ENCODE data around the gene MAP1LC3B.
"Not testable (repeated sequence)": the region's sequence is repeated elsewhere in the genome, so short reads cannot be mapped to it uniquely, and the experiment has no call there.

MAP1LC3B gene

DNA sequence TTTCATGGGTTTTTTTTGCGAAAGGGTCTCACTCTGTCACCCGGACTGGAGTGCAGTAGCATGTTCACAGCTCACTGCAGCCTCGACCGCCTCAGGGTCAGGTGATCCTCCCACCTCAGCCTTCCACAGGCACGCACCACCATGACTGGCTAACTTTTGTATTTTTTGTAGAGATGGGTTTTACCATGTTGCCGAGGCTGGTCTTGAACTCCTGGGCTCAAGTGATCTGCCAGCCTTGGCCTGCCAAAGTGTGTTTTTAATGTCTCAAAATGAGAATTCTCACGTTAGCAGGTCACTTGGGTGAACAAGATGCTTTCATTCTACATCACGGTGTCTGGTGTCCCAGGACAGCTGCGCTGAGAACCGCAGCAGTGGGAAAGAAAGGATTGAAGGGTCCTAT is 11.7 kb upstream of the MAP1LC3B start:
- Histone ChIP-seq H3K4me1 (ENCODE audit: control insufficient read depth, insufficient read depth, low read length, poor library complexity, severe bottlenecking) (peaks cover 31% of the 10 kb centered on the region), H3K9me3 (ENCODE audit: control insufficient read depth, low read length) (no peaks in the 10 kb centered on the region), H3K36me3 (ENCODE audit: control insufficient read depth, insufficient read depth, low read length) (no peaks in the 10 kb centered on the region), H3K4me3 (ENCODE audit: insufficient read depth, low read depth, low read length, poor library complexity, severe bottlenecking) (no peak overlapping the region), H3K27ac (ENCODE audit: insufficient read depth, low read length, poor library complexity, severe bottlenecking) (no peak overlapping the region), H3K27me3 (replicated peaks; ENCODE audit: control insufficient read depth, insufficient read depth, low read length, poor library complexity, severe bottlenecking) (no peaks in the 10 kb centered on the region)
- no peak for DNase-seq

DNA sequence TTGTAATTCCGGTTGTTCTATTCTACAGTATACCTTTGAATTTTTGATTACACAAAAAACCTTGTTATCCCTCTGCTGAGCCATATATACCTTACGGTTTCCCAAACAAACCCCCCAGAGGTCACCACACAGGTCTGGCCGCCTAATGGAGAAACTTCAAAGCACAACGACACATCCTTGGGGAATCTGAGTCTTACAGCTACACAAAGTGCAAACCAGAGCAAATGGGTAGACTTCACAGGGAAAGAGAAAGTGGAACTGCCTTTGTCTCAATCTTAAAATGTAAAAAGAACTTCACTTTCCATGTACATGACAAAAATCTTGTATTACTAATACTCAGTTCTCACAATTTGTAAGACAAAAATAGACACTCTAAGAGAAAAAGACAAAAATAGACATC is 11.3 kb upstream of the MAP1LC3B start:
- H3K27ac ChIP-seq (ENCODE audit: insufficient read depth, low read length, poor library complexity, severe bottlenecking), result no peak overlapping the region
- H3K36me3 ChIP-seq (ENCODE audit: control insufficient read depth, insufficient read depth, low read length), result no peaks in the 10 kb centered on the region
- H3K27me3 ChIP-seq (replicated peaks; ENCODE audit: control insufficient read depth, insufficient read depth, low read length, poor library complexity, severe bottlenecking), result no peaks in the 10 kb centered on the region
- H3K9me3 ChIP-seq (ENCODE audit: control insufficient read depth, low read length), result no peaks in the 10 kb centered on the region
- peaks cover 31% of the 10 kb centered on the region for H3K4me1 ChIP-seq (ENCODE audit: control insufficient read depth, insufficient read depth, low read length, poor library complexity, severe bottlenecking)
- no peak for DNase-seq
- H3K4me3 ChIP-seq (ENCODE audit: insufficient read depth, low read depth, low read length, poor library complexity, severe bottlenecking), result no peak overlapping the region

DNA sequence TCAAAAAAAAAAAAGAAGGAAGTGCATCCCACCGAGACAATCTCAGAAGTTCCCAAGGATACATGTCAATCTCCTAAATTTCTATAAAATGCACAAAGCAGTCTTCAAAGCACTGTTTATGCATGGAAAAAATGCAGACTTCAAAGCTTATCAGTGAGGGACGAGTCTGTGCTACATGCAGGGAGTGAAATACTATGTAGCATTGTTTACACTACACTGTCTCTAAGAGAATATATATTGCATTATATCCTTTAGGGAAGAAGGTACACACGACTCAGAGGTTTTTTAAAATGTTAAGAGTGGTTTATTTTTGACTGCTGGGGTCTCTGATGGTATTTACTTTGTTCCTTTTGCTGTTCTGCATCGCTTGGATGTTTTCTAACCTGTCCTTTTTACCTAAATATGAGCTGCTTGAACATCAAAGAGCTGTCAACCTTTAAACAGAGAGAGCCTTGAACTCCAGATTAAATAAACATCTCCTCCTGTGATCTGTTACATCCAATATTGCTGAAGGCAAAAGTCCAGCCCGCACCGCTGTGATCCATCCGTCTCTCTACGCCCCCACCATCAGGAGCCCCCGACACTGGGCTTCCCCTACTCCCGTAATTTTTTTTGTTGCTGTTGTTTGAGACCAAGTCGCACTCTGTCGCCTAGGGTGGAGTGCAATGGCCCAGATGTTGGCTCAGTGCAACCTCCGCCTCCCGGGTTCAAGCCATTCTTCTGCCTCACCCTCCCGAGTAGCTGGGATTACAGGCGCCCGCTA is 9.9 kb upstream of the MAP1LC3B start:
- DNase-seq, result no peak
- peaks cover 35% of the 10 kb centered on the region for H3K4me1 ChIP-seq (ENCODE audit: control insufficient read depth, insufficient read depth, low read length, poor library complexity, severe bottlenecking)
- peak overlapping the region; percentile 71 for H3K4me3 ChIP-seq (ENCODE audit: insufficient read depth, low read depth, low read length, poor library complexity, severe bottlenecking)
- H3K9me3 ChIP-seq (ENCODE audit: control insufficient read depth, low read length), result no peaks in the 10 kb centered on the region
- H3K36me3 ChIP-seq (ENCODE audit: control insufficient read depth, insufficient read depth, low read length), result no peaks in the 10 kb centered on the region
- H3K27ac ChIP-seq (ENCODE audit: insufficient read depth, low read length, poor library complexity, severe bottlenecking), result peak overlapping the region; percentile 78
- no peaks in the 10 kb centered on the region for H3K27me3 ChIP-seq (replicated peaks; ENCODE audit: control insufficient read depth, insufficient read depth, low read length, poor library complexity, severe bottlenecking)

DNA sequence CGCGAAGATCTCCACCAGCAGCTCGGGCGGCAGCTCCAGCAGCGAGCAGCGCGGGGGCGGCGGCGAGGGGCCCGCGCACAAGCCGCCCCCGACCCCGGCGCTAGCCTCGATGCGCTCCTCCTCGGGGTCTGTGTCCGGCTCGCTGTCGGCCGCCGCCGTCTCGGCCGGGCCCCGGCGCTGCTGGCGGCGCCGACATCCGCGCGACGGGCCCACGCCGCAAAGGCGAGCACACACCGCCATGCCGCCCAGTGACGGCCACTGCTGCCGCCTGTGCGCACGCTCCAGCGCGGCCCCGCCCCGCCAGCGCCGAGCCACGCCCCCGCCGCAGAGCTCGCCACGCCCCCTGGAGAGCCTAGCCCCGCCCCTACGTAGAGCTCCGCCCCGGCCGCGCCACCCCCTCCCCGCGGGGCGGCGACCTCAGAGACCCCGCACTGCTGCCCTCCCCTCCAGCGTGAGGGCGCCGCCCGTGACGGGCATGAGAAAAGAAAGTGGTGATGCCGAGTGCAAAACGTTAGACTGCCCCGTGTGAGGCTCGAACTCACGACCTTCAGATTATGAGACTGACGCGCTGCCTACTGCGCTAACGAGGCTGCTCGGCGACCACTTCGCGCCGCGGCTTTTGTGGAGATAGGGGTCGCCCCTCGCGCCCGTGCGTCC is 8.5 kb upstream of the MAP1LC3B start, which contains the start of gene FBXO31:
Gene FBXO31, minus strand, starts transcription at position 272 of the 657 bp plus-strand sequence. Its CDS starts 32 bp downstream, at position 240.
- no peaks in the 10 kb centered on the region for H3K36me3 ChIP-seq (ENCODE audit: control insufficient read depth, insufficient read depth, low read length)
- H3K4me1 ChIP-seq (ENCODE audit: control insufficient read depth, insufficient read depth, low read length, poor library complexity, severe bottlenecking), result peaks cover 42% of the 10 kb centered on the region
- peak within 1 kb of the TSS; percentile 76 for H3K4me3 ChIP-seq (ENCODE audit: insufficient read depth, low read depth, low read length, poor library complexity, severe bottlenecking)
- no peaks in the 10 kb centered on the region for H3K9me3 ChIP-seq (ENCODE audit: control insufficient read depth, low read length)
- H3K27ac ChIP-seq (ENCODE audit: insufficient read depth, low read length, poor library complexity, severe bottlenecking), result peak within 1 kb of the TSS; percentile 78
- DNase-seq, result peak; percentile 81 to 88 (median 83)
- H3K27me3 ChIP-seq (replicated peaks; ENCODE audit: control insufficient read depth, insufficient read depth, low read length, poor library complexity, severe bottlenecking), result no peaks in the 10 kb centered on the region

DNA sequence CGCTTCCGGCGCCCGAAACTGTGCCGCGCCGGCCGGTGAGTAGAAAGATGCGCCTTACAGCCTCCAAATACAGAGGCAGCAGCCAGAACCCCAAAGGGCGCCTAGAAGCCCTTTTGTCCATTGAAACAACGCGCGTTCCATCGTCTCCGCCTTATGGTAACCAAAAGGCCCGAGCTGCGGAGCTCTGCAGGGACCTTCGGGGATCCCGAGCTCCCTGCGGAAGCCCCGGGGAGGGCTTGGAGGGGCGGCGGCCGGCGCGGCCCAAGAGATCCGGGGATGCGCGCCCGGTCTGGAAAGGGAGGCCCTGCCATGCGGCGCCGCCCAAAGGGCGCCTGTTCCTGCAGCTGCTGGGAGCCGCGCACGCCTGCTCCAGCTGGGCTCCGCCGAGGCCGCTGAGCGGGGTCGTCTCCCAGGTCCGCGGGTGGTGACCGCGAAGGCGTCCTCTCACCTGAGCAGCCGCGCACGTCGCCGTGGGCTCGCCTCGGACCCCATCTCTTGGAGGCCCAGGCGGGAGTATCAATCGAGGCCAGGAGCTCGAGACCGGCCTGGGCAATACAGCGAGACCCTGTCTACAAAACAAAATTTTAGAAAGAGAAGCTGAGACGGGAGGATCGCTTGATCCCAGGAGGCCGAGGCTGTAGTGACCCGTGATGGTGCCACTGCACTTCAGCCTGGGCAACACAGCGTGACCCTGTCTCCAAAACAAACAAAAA is 7.8 kb upstream of the MAP1LC3B start:
- no peaks in the 10 kb centered on the region for H3K27me3 ChIP-seq (replicated peaks; ENCODE audit: control insufficient read depth, insufficient read depth, low read length, poor library complexity, severe bottlenecking)
- H3K9me3 ChIP-seq (ENCODE audit: control insufficient read depth, low read length), result no peaks in the 10 kb centered on the region
- peak overlapping the region; percentile 78 for H3K27ac ChIP-seq (ENCODE audit: insufficient read depth, low read length, poor library complexity, severe bottlenecking)
- no peak for DNase-seq
- H3K4me3 ChIP-seq (ENCODE audit: insufficient read depth, low read depth, low read length, poor library complexity, severe bottlenecking), result peak overlapping the region; percentile 76
- peaks cover 42% of the 10 kb centered on the region for H3K4me1 ChIP-seq (ENCODE audit: control insufficient read depth, insufficient read depth, low read length, poor library complexity, severe bottlenecking)
- no peaks in the 10 kb centered on the region for H3K36me3 ChIP-seq (ENCODE audit: control insufficient read depth, insufficient read depth, low read length)

DNA sequence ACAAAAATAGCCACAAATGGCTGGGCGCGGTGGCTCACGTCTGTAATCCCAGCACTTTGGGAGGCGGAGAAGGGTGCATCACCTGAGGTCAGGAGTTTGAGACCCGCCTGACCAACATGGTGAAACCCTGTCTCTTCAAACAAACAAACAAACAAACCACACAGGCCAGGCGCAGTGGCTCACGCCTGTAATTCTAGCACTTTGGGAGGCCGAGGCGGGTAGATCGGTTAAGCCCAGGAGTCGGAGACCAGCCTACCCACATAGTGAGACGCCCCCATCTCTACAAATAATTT is 7.3 kb upstream of the MAP1LC3B start:
- Histone ChIP-seq H3K27ac (ENCODE audit: insufficient read depth, low read length, poor library complexity, severe bottlenecking) (peak overlapping the region; percentile 78), H3K4me1 (ENCODE audit: control insufficient read depth, insufficient read depth, low read length, poor library complexity, severe bottlenecking) (peaks cover 42% of the 10 kb centered on the region)
- DNase-seq; H3K27me3 ChIP-seq (replicated peaks; ENCODE audit: control insufficient read depth, insufficient read depth, low read length, poor library complexity, severe bottlenecking); H3K9me3 ChIP-seq (ENCODE audit: control insufficient read depth, low read length); H3K4me3 ChIP-seq (ENCODE audit: insufficient read depth, low read depth, low read length, poor library complexity, severe bottlenecking); H3K36me3 ChIP-seq (ENCODE audit: control insufficient read depth, insufficient read depth, low read length): not testable (repeated sequence)

DNA sequence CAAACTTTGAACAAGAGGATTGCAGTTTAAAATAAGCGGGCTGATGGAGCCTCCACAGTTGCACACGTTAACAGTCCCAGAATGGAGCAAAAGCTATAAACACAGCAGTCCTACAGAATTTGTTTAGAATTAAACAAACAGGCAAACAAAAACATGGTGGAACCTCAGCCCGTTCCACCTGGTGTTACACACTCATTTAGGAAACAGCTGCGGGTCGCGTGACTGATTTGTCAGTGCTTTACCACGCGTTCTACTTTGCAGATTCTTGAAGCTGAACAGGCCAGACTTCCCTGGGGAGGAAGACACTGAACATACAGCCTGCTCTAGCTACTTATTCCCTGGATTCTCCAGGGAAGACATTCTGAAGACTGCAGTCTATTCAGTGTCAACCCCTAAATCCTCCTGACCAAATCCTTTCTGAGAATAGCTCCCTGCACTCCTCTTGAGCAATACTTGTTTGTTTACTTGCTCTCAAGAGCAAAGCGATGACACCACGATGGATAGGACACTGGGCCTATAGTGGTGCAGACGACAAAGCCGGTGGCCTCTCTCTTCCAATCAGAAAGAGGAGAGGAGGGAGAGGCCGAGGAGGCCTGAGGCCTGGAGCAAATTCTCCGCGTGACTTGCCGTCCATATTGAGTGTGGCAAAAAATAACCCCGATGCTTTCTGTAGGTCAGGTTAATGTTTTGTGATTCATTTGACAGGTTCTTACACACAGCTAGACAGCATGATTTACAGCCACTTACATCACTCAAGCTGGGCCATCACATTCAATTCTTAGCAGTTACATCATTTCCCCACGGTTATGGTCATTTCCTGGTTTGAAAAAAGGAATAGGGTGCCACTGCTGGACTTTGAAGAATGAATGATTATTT is 4.0 kb upstream of the MAP1LC3B start:
- H3K4me1 ChIP-seq (ENCODE audit: control insufficient read depth, insufficient read depth, low read length, poor library complexity, severe bottlenecking), result peaks cover 27% of the 10 kb centered on the region
- no peaks in the 10 kb centered on the region for H3K36me3 ChIP-seq (ENCODE audit: control insufficient read depth, insufficient read depth, low read length)
- peak; percentile 83 to 87 (median 86) for DNase-seq
- H3K4me3 ChIP-seq (ENCODE audit: insufficient read depth, low read depth, low read length, poor library complexity, severe bottlenecking), result peak overlapping the region; percentile 14
- H3K27me3 ChIP-seq (replicated peaks; ENCODE audit: control insufficient read depth, insufficient read depth, low read length, poor library complexity, severe bottlenecking), result no peaks in the 10 kb centered on the region
- peak overlapping the region; percentile 63 for H3K27ac ChIP-seq (ENCODE audit: insufficient read depth, low read length, poor library complexity, severe bottlenecking)
- no peaks in the 10 kb centered on the region for H3K9me3 ChIP-seq (ENCODE audit: control insufficient read depth, low read length)

DNA sequence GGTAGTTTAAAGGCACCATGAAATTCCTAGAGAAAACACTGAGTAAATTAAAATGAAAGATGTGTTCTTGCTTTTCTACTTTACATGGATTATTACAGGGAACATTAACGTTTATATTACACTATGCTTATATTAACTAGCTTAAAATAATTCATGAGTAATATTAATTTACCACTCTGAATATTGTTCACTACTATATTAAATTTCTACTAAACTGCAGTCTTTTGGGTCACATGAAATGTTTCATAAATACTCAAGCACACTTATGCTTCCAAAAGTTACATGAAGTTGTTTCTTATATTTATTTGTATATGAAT is 3.4 kb upstream of the MAP1LC3B start:
- H3K36me3 ChIP-seq (ENCODE audit: control insufficient read depth, insufficient read depth, low read length), result no peaks in the 10 kb centered on the region
- H3K27me3 ChIP-seq (replicated peaks; ENCODE audit: control insufficient read depth, insufficient read depth, low read length, poor library complexity, severe bottlenecking), result no peaks in the 10 kb centered on the region
- H3K4me3 ChIP-seq (ENCODE audit: insufficient read depth, low read depth, low read length, poor library complexity, severe bottlenecking), result peak overlapping the region; percentile 14
- no peaks in the 10 kb centered on the region for H3K9me3 ChIP-seq (ENCODE audit: control insufficient read depth, low read length)
- peak overlapping the region; percentile 63 for H3K27ac ChIP-seq (ENCODE audit: insufficient read depth, low read length, poor library complexity, severe bottlenecking)
- no peak for DNase-seq
- H3K4me1 ChIP-seq (ENCODE audit: control insufficient read depth, insufficient read depth, low read length, poor library complexity, severe bottlenecking), result peaks cover 33% of the 10 kb centered on the region

DNA sequence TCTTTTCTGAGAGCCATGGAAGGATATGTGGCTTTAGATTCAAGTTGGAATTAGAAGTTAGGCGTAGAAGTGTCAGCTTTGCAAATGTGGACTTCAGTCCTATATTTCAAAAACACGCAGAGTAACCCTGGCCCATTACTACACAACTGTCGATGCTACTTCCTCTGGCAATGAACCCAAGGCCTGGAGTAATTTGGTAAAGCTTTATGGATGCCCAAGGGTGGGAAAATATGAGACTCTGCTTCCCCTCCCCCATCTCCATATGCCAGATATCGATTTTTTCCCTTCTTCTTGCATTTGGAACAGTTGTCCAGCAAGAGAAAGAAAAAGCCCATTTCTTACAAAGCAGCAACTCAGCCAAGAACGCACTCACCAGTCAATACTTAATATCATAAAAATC is 2.9 kb upstream of the MAP1LC3B start:
- H3K27ac ChIP-seq (ENCODE audit: insufficient read depth, low read length, poor library complexity, severe bottlenecking), result no peak overlapping the region
- no peak overlapping the region for H3K4me3 ChIP-seq (ENCODE audit: insufficient read depth, low read depth, low read length, poor library complexity, severe bottlenecking)
- H3K27me3 ChIP-seq (replicated peaks; ENCODE audit: control insufficient read depth, insufficient read depth, low read length, poor library complexity, severe bottlenecking), result no peaks in the 10 kb centered on the region
- H3K9me3 ChIP-seq (ENCODE audit: control insufficient read depth, low read length), result no peaks in the 10 kb centered on the region
- peaks cover 35% of the 10 kb centered on the region for H3K4me1 ChIP-seq (ENCODE audit: control insufficient read depth, insufficient read depth, low read length, poor library complexity, severe bottlenecking)
- no peaks in the 10 kb centered on the region for H3K36me3 ChIP-seq (ENCODE audit: control insufficient read depth, insufficient read depth, low read length)
- DNase-seq, result no peak

Measured in effector memory CD4-positive, alpha-beta T cell (primary cell).